Neuronal stem cell (in vitro differentiated cells): Measurements from ENCODE around the gene TOM1.
"Not testable (repeated sequence)": the region's sequence is repeated elsewhere in the genome, so short reads cannot be mapped to it uniquely, and the experiment has no call there.

Source experiments
- DNase-seq: peaks from one replicate; pipeline ENCODE4 v3.0.0-alpha.2; 2013; ENCODE audit warnings: low spot score
- H2AFZ ChIP-seq: one replicate; pipeline ENCODE4 v1.6.1; 2013; ENCODE audit warnings: mild to moderate bottlenecking, low read length, inconsistent platforms
- H2AK5ac ChIP-seq: 2 replicates; pipeline ENCODE4 v1.6.1; 2013; ENCODE audit warnings: low read depth, mild to moderate bottlenecking, inconsistent platforms, low read length, moderate library complexity, mixed read lengths
- H2BK120ac ChIP-seq: 2 replicates; pipeline ENCODE4 v1.6.1; 2013; ENCODE audit warnings: low read depth, mild to moderate bottlenecking, inconsistent platforms, low read length, moderate library complexity, mixed read lengths
- H2BK12ac ChIP-seq: one replicate; pipeline ENCODE4 v1.6.1; 2013; ENCODE audit warnings: low read length, inconsistent platforms
- H2BK15ac ChIP-seq: 2 replicates; pipeline ENCODE4 v1.6.1; 2013; ENCODE audit warnings: mild to moderate bottlenecking, low read length, inconsistent platforms, mixed read lengths
- H2BK5ac ChIP-seq: one replicate; pipeline ENCODE4 v1.6.1; 2013; ENCODE audit warnings: inconsistent platforms, mild to moderate bottlenecking, low read length, moderate library complexity
- H3K14ac ChIP-seq: one replicate; pipeline ENCODE4 v1.6.1; 2013; ENCODE audit warnings: low read length, inconsistent platforms
- H3K18ac ChIP-seq: 2 replicates; pipeline ENCODE4 v1.6.1; 2013; ENCODE audit warnings: low read length, inconsistent platforms
- H3K23ac ChIP-seq: 2 replicates; pipeline ENCODE4 v1.6.1; 2013; ENCODE audit warnings: low read depth, mild to moderate bottlenecking, mixed read lengths, low read length, inconsistent platforms; ENCODE audit not compliant: poor library complexity
- H3K27ac ChIP-seq: replicated peaks from 3 replicates; pipeline ENCODE4 v1.5.1; 2013; ENCODE audit warnings: low read length, inconsistent platforms
- H3K27me3 ChIP-seq, 3 experiments: 2 replicates each; pipeline ENCODE4 v1.6.1; 2013; ENCODE audit warnings: low read length in 3 of 3, mild to moderate bottlenecking in 2 of 3, inconsistent platforms in 1 of 3, low read depth in 1 of 3, mixed read lengths in 1 of 3, moderate library complexity in 1 of 3; ENCODE audit not compliant: control insufficient read depth in 3 of 3, insufficient read depth in 3 of 3
- H3K36me3 ChIP-seq, 2 donors: replicated peaks in 1 of 2; 2 replicates each; pipeline ENCODE4 v1.6.1; 2013; ENCODE audit warnings: low read length in 2 of 2; ENCODE audit not compliant: control insufficient read depth in 2 of 2, insufficient read depth in 2 of 2
- H3K4ac ChIP-seq: 2 replicates; pipeline ENCODE4 v1.6.1; 2013; ENCODE audit warnings: inconsistent platforms, mild to moderate bottlenecking, low read length, moderate library complexity
- H3K4me1 ChIP-seq, 2 donors: 1 replicate in 1 of 2; 2 replicates in 1 of 2; pipeline ENCODE4 v1.6.1; 2013; ENCODE audit warnings: low read length in 2 of 2, low read depth in 1 of 2; ENCODE audit not compliant: control insufficient read depth in 2 of 2, insufficient read depth in 1 of 2
- H3K4me2 ChIP-seq: one replicate; pipeline ENCODE4 v1.6.1; 2013; ENCODE audit warnings: mild to moderate bottlenecking, low read length, inconsistent platforms; ENCODE audit not compliant: insufficient read depth, poor library complexity, severe bottlenecking
- H3K4me3 ChIP-seq, 2 donors: 2 replicates each; pipeline ENCODE4 v1.5.1; 2013; ENCODE audit warnings: low read length in 2 of 2, mild to moderate bottlenecking in 2 of 2, inconsistent platforms in 1 of 2, moderate library complexity in 1 of 2
- H3K79me1 ChIP-seq: one replicate; pipeline ENCODE4 v1.6.1; 2013; ENCODE audit warnings: low read depth, mild to moderate bottlenecking, inconsistent platforms, low read length, moderate library complexity
- H3K9ac ChIP-seq: one replicate; pipeline ENCODE4 v1.6.1; 2013; ENCODE audit warnings: mild to moderate bottlenecking, low read depth, low read length, inconsistent platforms; ENCODE audit not compliant: poor library complexity
- H3K9me3 ChIP-seq, 2 donors: replicated peaks in 1 of 2; 2 replicates each; pipeline versions ENCODE3 to v1.6.1; 2013; ENCODE audit warnings: low read length in 2 of 2, mild to moderate bottlenecking in 2 of 2, inconsistent platforms in 1 of 2, low read depth in 1 of 2, mixed read lengths in 1 of 2, moderate library complexity in 1 of 2; ENCODE audit not compliant: control insufficient read depth in 2 of 2, insufficient read depth in 1 of 2
- H4K8ac ChIP-seq: one replicate; pipeline ENCODE4 v1.6.1; 2013; ENCODE audit warnings: low read depth, mild to moderate bottlenecking, inconsistent platforms, low read length, moderate library complexity
- H4K91ac ChIP-seq: one replicate; pipeline ENCODE4 v1.6.1; 2013; ENCODE audit warnings: low read length, low read depth, mild to moderate bottlenecking, inconsistent platforms; ENCODE audit not compliant: poor library complexity
- WGBS, 2 donors: extraction: QIAGEN DNeasy Blood & Tissue Kit; methylation state at CpG; one replicate each; pipeline ENCODE4 v1.1.7; 2013; ENCODE audit warnings: missing lambda C conversion rate in 2 of 2, mixed read lengths in 1 of 2; ENCODE audit not compliant: insufficient read length in 2 of 2, insufficient replicate concordance in 1 of 2; ENCODE audit errors: extremely low coverage in 2 of 2; 5-methylcytosine and 5-hydroxymethylcytosine counted together

The TOM1 gene

GRCh38 chr22:35363566-35364086 is 63.9 kb downstream of the TOM1 start:
- no peaks in the 10 kb centered on the region for H3K36me3 ChIP-seq
- H3K4ac ChIP-seq = no peak overlapping the region
- H2BK12ac ChIP-seq = no peak overlapping the region
- H3K4me1 ChIP-seq = no peaks in the 10 kb centered on the region
- H2BK15ac ChIP-seq = no peak overlapping the region
- no CpG with 5 or more reads among the region's 11 CpGs for WGBS, 2 donors
- no peak overlapping the region for H2AFZ ChIP-seq
- H3K18ac ChIP-seq = no peak overlapping the region
- H3K9ac ChIP-seq = no peak overlapping the region
- no peak for DNase-seq
- no peak overlapping the region for H4K8ac ChIP-seq
- no peak overlapping the region for H2AK5ac ChIP-seq
- H3K23ac ChIP-seq = no peak overlapping the region
- no peak overlapping the region for H2BK5ac ChIP-seq
- no peak overlapping the region for H3K4me3 ChIP-seq
- no peak overlapping the region for H4K91ac ChIP-seq
- no peaks in the 10 kb centered on the region for H3K79me1 ChIP-seq
- H3K4me2 ChIP-seq = no peak overlapping the region
- no peaks in the 10 kb centered on the region for H3K27me3 ChIP-seq
- no peak overlapping the region for H3K14ac ChIP-seq
- no peak overlapping the region for H2BK120ac ChIP-seq
- H3K27ac ChIP-seq = no peak overlapping the region
- no peaks in the 10 kb centered on the region for H3K9me3 ChIP-seq

DNA sequence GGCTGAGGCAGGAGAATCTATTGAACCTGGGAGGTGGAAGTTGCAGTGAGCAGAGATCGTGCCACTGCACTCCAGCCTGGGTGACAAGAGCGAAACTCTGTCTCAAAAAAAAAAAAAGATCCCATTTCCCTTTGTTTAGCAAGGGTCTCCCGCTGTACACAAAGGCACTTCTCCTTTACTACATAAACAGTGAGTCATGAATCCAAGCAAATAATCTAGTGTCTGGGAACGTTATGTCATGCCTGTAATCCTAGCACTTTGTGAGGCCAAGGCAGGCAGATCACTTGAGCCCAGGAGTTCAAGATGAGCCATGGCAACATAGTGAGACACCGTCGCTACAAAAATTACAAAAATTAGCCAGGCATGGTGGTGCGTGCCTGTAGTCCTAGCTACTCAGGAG is 64.5 kb downstream of the TOM1 start:
- H3K36me3 ChIP-seq, H3K79me1 ChIP-seq, H3K27ac ChIP-seq, H2BK12ac ChIP-seq, H4K91ac ChIP-seq, H2BK5ac ChIP-seq, H4K8ac ChIP-seq, H3K4me2 ChIP-seq, H2BK120ac ChIP-seq, H3K9me3 ChIP-seq, H3K18ac ChIP-seq, DNase-seq, H3K4me3 ChIP-seq, H3K9ac ChIP-seq, H3K27me3 ChIP-seq, H2BK15ac ChIP-seq, H3K23ac ChIP-seq, H3K4me1 ChIP-seq, H2AFZ ChIP-seq, H3K4ac ChIP-seq, H2AK5ac ChIP-seq, H3K14ac ChIP-seq: not testable (repeated sequence)
- no CpG with 5 or more reads among the region's 7 CpGs for WGBS, 2 donors

DNA sequence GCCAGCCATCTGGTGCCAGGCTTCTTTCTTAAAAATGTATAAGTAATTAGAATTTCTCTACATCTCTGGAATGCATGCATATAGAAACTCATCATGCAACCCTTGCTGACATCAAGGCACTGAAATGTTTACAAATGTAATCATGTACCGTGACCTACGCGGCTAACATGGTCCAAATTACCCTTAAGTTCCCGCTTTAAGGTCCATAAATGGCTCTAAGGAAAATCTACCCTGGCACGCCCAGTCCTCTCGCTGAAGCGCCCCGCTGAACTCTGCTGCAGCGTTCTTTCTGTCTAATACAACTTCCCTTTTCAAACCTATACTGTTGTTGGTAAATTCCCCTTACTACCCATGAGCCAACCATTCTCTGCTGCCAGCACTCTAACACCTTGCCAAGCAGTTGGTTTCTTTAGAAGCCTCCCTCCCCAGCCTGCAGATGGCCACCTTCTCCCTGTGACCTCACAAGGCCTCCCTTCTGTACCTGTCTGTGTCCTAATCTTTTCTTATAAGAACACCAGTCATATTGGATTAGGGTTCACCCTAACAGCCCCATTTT is 67.7 kb downstream of the TOM1 start:
- no peaks in the 10 kb centered on the region for H3K27me3 ChIP-seq
- H2AK5ac ChIP-seq = no peak overlapping the region
- H3K4me1 ChIP-seq = peaks cover 1 to 6% of the 10 kb centered on the region in 2 donors
- no peak overlapping the region for H2BK5ac ChIP-seq
- no peak overlapping the region for H3K23ac ChIP-seq
- peaks cover 4% of the 10 kb centered on the region for H3K79me1 ChIP-seq
- WGBS, 2 donors = no CpG with 5 or more reads among the region's 9 CpGs
- H2BK15ac ChIP-seq = no peak overlapping the region
- no peaks in the 10 kb centered on the region for H3K9me3 ChIP-seq
- no peak overlapping the region for H3K4me2 ChIP-seq
- H4K8ac ChIP-seq = no peak overlapping the region
- H4K91ac ChIP-seq = no peak overlapping the region
- no peak overlapping the region for H3K4me3 ChIP-seq
- H3K18ac ChIP-seq = no peak overlapping the region
- H2AFZ ChIP-seq = no peak overlapping the region
- no peak overlapping the region for H3K27ac ChIP-seq
- H2BK12ac ChIP-seq = no peak overlapping the region
- DNase-seq = no peak
- H3K14ac ChIP-seq = no peak overlapping the region
- H3K4ac ChIP-seq = no peak overlapping the region
- H2BK120ac ChIP-seq = no peak overlapping the region
- H3K9ac ChIP-seq = no peak overlapping the region
- H3K36me3 ChIP-seq = no peaks in the 10 kb centered on the region

- no peak overlapping the region for H3K9ac ChIP-seq
- peaks cover 4% of the 10 kb centered on the region for H3K79me1 ChIP-seq
- no peak overlapping the region for H2BK12ac ChIP-seq
- H3K14ac ChIP-seq = peak overlapping the region; percentile 14
- H3K4me1 ChIP-seq = peaks cover 1 to 6% of the 10 kb centered on the region in 2 donors
- no peak overlapping the region for H4K8ac ChIP-seq
- H3K27ac ChIP-seq = no peak overlapping the region
- H4K91ac ChIP-seq = no peak overlapping the region
- H3K4me2 ChIP-seq = no peak overlapping the region
- no peak for DNase-seq
- no peak overlapping the region for H3K23ac ChIP-seq
- peak overlapping the region in 1 of 2 donors; percentile 25 for H3K4me3 ChIP-seq
- H3K27me3 ChIP-seq = no peaks in the 10 kb centered on the region
- no peak overlapping the region for H2BK5ac ChIP-seq
- no peaks in the 10 kb centered on the region for H3K9me3 ChIP-seq
- H3K18ac ChIP-seq = peak overlapping the region; percentile 64
- H3K36me3 ChIP-seq = no peaks in the 10 kb centered on the region
- H2AFZ ChIP-seq = no peak overlapping the region
- no CpG with 5 or more reads among the region's 6 CpGs for WGBS, 2 donors
- no peak overlapping the region for H3K4ac ChIP-seq
- H2BK120ac ChIP-seq = no peak overlapping the region
- H2BK15ac ChIP-seq = peak overlapping the region; percentile 94
- H2AK5ac ChIP-seq = peak overlapping the region; percentile 36
These were observed 68.7 kb downstream of the TOM1 start for GRCh38 chr22:35368386-35368785.
